ENCODE measurements around the gene RIBC1.

DNA sequence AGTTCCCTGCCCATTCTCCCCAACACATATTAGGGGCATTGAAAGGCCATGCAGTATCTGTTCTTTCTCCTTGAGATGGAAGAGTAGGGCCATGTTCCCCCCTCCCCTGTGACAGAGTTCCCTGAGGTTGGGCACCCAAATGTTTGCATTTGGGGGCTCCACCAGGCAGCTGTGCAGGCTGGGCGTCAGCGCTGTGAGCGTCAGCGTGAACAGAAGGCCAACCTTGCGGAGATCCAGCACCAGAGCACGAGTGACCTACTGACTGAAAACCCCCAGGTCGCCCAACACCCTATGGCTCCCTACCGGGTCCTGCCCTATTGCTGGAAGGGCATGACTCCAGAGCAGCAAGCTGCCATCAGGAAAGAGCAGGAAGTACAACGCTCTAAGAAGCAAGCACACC is 7.6 kb downstream of the RIBC1 start:
- TF ChIP-seq POLR2A (IDR thresholded peaks at IDR 0.05; ENCODE audit: low read depth, low read length) (no peak), POLR2AphosphoS5 (IDR thresholded peaks at IDR 0.05; ENCODE audit: low read depth, low read length) (no peak)
